HG02973 (cell line): ENCODE measurements around the gene HLCS.

Experiments
- ATAC-seq: cut with Tn5 transposase; IDR thresholded peaks from one replicate; pipeline ENCODE4 v1.9.1; 2021; ENCODE audit warnings: moderate library complexity; ENCODE audit not compliant: unreplicated experiment

The HLCS gene

DNA sequence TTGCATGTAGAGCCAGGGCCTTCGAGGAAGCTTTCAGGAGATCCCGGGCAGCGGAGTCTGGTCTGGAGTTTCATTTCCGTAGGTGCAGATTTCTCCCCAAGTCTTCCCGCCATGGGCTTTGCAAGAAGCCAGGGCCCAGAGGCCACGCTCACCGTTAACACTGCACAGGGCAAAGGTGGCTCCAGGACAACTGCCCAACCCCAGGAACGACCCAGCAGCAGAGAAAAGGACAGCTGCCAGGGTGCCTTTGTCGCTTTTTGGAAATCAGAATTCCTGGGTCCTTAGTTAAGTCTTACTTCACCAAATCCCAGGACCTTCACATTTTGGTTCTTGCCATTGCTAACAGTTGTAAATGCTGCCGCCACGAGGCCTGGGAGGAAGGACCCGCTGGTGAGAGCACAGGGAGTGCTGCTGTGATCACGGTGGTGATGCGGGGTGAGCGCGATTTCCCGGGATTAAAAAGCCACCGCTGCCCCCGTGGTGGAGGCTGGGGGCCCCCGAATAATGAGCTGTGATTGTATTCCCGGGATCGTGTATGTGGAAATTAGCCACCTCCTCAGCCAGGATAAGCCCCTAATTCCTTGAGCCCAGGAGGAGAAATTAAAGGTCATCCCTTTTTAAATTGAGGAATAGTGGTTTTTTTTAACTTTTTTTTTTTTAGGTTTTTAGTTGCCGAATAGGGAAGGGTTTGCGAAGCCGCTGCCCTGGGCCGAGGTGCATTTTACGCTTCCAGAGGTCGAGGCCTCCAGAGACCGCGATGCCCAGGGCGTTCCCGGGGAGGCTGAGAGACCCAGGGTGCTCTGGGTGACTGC is 259.3 kb downstream of the HLCS start:
- no peak for ATAC-seq

- ATAC-seq, result no peak
Observed at GRCh38 chr21:36706482-36706852, 260.0 kb downstream of the HLCS start.

- ATAC-seq, result no peak
Observed at GRCh38 chr21:36705679-36706481, 260.6 kb downstream of the HLCS start.

GRCh38 chr21:36704958-36705678 is 261.4 kb downstream of the HLCS start:
- no peak for ATAC-seq

DNA sequence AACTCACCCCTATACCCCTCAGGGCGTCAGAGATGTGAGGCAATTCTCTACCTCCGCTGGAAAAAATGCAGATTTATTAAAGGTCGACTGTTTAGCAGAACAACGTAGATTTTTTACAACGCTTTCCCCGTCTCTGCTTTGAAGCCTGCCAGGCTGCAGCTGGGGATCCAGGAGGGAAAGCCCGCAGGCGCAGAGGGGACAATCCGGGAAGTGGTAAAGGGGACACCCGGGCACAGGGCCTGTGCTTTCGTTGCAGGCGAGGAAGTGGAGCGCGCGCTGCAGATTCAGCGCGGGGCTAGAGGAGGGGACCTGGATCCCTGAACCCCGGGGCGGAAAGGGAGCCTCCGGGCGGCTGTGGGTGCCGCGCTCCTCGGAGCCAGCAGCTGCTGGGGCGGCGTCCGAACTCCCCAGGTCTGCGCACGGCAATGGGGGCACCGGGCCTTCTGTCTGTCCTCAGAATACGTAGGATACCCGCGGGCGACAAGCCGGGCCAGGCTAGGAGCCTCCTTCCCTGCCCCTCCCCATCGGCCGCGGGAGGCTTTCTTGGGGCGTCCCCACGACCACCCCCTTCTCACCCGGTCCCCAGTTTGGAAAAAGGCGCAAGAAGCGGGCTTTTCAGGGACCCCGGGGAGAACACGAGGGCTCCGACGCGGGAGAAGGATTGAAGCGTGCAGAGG is 262.1 kb downstream of the HLCS start:
- ATAC-seq, result no peak

GRCh38 chr21:36703626-36704280 is 262.7 kb downstream of the HLCS start:
- ATAC-seq, result no peak

DNA sequence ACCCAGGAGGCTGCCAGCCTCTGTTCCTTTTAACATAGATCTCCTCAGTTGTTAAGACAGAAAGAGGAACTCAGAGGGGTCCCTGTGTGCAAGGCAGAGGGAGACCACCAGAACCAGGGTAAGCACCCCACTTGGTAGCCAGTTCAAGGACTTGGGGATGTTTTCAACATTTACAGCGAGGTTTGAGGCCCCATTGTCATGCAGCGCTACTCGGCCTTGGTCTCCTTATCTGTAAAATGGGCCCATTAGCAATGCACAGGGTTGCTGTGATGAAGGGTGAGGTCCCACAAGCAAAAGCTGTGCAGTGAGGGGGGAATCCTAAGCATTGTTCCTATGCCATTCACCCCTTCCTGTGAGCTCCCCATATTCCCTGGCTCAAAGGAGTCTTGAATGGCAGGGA is 263.3 kb downstream of the HLCS start:
- ATAC-seq, result no peak

- no peak for ATAC-seq
Observed at GRCh38 chr21:36702622-36702968, 263.9 kb downstream of the HLCS start.

- ATAC-seq, result no peak
Observed at GRCh38 chr21:36701756-36702621, 264.5 kb downstream of the HLCS start.

DNA sequence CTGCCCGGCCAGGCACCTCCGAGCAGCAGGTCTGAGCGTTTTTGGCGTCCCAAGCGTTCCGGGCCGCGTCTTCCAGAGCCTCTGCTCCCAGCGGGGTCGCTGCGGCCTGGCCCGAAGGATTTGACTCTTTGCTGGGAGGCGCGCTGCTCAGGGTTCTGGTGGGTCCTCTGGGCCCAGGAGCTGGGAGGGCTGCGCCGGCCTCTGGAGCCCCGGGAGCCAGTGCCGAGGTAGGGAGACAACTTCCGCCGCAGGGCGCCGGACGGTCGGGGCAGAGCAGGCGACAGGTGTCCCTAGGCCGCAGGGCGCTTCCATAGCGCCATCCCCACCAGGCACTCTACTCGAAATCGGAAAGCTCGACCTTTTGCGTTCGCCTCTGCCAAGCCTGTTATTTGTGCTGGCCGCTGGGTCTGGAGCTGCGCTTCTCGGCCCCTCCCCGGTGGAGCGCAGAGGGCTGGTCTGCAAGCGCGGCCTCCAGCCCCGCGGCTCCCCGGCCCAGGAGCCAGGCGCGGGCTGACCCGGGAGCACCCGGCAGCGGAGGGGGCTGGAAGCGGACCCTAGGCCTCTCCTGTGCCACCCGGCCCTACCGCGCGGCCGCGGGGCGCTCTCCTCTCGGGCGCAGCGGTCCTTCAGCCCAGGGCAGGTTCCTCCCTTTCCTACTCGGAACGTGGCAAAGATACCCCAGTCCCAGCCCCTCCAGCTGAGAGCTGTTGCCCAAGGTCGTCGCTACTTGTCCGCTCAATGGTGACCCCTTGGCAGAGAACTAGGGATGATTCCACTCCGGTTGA is 265.3 kb downstream of the HLCS start:
- ATAC-seq, result no peak
